GM18526 (cell line): Measurements from ENCODE around the gene JCHAIN.

ENCODE experiments used
- POLR2A ChIP-seq: IDR thresholded peaks from 3 replicates; pipeline ENCODE4 v1.6.1; 2011; ENCODE audit not compliant: insufficient read length; ENCODE audit errors: extremely low read depth

Gene JCHAIN

DNA sequence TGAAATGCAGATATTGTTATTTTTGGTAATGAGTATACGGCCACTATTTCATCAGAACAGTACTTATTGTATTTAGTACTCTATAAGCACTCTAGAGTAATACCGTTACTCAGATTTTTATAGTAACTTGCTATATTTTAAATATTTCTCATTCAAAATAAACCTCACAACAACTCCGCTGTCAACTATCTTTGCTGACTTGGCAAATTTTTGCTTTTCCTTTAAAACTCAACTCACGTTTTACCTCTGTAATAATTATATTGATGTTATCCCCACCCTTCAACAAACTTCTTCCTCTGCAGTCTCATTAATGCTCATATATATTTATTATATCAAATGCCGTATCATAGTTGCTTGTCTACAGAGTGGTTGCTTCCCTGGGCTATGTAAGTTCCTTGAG, 9.0 kb downstream of the JCHAIN start:
- TF ChIP-seq POLR2A: no peak

- TF ChIP-seq POLR2A: no peak
These were observed 11.7 kb downstream of the JCHAIN start for GRCh38 chr4:70654605-70655011.

- no peak for TF ChIP-seq POLR2A
These were observed 14.3 kb downstream of the JCHAIN start for GRCh38 chr4:70651864-70652506.

- TF ChIP-seq POLR2A: no peak
These were observed 26.1 kb downstream of the JCHAIN start for GRCh38 chr4:70640192-70640591.

DNA sequence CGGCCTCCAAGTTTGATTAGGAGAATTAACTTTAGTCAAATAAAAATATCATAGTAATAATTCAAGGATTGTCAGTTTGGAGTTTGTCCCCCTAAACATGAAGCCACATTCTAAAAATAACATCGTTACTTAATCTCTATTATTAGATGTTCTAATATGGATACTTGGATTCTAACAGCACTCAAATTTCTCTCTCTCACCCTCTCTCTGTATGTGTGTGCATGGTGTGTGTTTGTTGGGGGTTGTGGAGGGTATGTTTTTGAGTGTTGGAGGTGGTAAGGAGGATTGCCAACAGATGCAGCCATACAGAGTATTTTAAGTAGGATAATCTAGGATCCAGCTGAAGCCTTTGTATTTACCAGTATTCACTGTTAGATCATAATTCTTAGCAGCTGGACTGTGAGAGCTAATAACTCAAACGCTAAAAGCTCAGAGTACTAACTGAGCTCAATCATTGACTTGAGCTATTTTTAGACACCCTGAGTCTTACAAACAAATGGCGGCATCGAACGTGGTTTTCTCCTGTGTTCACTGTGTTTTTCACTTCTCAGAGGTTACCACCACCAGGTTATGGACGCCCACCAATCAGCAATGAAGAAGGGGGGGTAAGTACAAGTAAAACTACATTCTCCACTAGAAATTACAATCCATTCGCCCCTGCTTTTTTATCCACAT, 28.9 kb downstream of the JCHAIN start:
- no peak for TF ChIP-seq POLR2A

GRCh38 chr4:70634482-70634881, 31.8 kb downstream of the JCHAIN start:
- TF ChIP-seq POLR2A: no peak

DNA sequence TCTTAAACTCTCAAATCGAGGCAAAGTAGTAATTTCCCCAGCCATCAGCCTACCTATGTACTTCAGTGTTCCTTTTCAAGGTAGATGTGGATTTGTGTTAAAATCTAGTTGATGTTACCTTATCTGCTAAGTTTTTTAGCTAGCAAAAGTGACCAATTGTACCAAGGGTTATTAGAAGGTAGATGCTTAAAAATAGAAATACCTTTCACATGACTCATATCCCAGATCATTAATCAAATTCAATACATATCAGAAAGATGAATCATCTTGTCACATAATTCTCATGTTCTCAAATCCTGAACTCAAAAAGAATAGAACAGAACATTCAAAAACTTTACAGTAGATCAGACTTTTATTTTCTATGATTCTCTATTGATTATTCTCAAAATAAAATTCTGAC, 34.3 kb downstream of the JCHAIN start:
- TF ChIP-seq POLR2A: no peak

GRCh38 chr4:70630162-70630561, 36.1 kb downstream of the JCHAIN start:
- no peak for TF ChIP-seq POLR2A

DNA sequence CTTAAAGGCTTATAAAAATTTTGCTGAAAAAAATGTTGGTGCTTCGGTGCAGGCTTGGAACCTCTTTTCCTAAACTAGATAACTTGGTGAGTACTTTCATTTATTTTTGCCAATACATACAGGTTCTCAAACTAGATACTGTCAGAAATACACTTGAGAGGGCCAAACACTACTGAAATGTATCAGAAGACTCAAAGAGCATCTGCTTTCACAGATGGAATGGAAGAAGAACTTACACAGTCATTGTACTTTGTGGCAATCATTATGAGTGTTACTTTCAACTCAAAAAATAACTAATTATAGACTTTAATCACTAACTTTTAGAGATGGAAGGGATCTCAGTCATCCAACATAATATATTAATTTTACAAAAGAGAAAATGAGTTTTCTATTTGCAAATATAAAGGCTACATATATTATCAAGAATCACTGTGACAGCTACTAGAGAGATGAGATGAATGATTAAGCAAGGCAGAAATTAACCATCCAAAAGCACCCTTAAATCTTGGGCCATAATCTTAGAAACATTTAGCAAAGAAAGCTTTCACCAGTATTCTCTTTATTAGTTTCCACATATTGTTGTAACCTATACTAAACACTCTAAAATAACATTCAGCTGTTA, 36.7 kb downstream of the JCHAIN start:
- TF ChIP-seq POLR2A: no peak

- no peak for TF ChIP-seq POLR2A
These were observed 37.9 kb downstream of the JCHAIN start, which contains the start of gene ENAM for GRCh38 chr4:70628444-70628843. TSS of gene ENAM (plus strand) at chr4:70628744. CDS start at chr4:70629501, 757 bp downstream.

GRCh38 chr4:70627620-70628019, 38.7 kb downstream of the JCHAIN start:
- TF ChIP-seq POLR2A: no peak

DNA sequence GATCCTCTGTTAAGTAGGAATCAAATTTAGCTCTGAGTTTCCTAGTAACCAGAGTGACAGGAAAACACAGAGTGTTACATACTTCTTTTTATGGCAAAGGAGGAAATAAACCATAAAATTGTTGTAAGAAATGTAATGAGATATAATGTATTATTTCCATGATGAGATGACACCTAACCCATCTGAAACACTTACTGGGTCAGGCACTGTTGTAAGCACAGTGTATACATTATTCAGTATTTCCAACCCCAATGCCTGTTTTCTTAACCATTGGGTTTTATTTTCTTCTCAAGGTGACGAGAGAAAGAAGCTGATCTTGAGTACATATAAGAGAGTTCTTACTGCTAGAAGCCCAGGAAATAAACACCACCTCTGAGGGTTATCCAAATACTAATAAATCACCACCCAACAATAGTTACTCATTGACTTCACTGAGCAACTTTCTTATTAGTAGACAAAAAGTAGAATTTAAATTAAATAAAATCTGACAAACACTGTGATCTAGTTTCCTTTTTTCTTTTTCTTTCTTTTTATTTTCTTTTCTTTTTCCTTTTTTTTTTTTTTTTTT, 42.0 kb downstream of the JCHAIN start:
- no peak for TF ChIP-seq POLR2A

DNA sequence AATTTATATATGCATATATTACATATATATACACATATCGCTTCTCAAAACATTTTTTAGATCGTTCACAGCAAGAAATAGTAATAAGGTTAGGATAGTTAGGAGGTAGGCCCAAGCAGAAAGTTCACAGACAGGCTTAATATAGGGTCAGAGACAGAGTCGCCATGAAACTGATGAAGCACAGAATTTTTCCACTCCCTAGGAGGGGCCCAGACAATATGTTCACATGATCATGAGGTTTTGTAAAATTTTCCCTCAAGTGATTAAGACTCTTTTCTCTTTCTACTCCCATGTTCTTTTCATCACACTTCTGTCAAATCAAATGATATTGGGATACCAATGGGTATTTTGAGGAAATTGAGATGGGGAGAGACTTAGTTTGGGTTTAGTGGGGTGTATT, 43.0 kb downstream of the JCHAIN start:
- TF ChIP-seq POLR2A: no peak

DNA sequence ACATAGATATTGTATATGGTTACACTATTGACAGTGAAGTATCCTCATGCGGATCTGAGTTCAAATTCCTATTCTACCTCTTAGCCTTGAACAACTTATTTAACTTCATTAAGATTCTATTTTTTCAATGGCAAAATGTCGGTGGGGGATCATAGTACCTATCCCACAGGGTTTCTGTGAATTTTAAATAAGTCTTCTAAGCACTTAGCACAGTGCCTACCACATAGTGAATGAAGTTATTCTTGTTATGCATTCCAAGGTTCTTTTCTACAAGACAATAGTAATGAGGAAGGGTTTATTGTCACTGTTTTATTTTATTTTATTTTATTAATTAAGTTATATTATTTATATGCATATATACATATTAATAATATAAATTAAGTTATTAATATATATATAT, 46.5 kb downstream of the JCHAIN start:
- TF ChIP-seq POLR2A: no peak

DNA sequence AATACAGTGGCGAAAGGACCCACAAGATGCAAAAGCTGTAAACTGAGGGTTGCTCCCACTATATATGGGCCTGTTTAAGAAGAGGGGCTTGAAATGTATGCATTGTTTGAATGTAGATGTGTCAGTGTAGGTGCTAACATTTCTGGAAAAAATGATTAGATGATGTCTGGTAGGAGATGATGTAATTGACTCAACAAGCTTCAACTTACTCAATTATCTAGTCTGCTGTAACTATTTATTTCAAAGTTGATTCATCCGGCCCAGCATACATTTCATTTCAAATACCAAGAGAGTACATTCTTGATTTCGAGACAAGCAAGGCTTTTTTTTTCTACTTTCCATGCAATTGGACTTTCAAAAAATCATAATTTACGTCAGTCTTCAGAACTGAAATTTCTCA, 47.0 kb downstream of the JCHAIN start:
- TF ChIP-seq POLR2A: no peak

- no peak for TF ChIP-seq POLR2A
These were observed 52.1 kb downstream of the JCHAIN start for GRCh38 chr4:70614184-70614555.
